ENCODE results near the gene NUP210L.
"Not testable (repeated sequence)": the region's sequence is repeated elsewhere in the genome, so short reads cannot be mapped to it uniquely, and the experiment has no call there.

NUP210L gene

GRCh38 chr1:154094411-154094810 lies 60.5 kb downstream of the NUP210L start:
- no peak for DNase-seq

- no peak for DNase-seq
Observed at GRCh38 chr1:154093699-154094098, 61.2 kb downstream of the NUP210L start.

GRCh38 chr1:154091706-154092105 lies 63.2 kb downstream of the NUP210L start:
- DNase-seq, result no peak

- DNase-seq, result no peak
Observed at GRCh38 chr1:154087574-154087973, 67.3 kb downstream of the NUP210L start.

- DNase-seq, result not testable (repeated sequence)
Observed at GRCh38 chr1:154083057-154083456, 71.8 kb downstream of the NUP210L start.

GRCh38 chr1:154081386-154082126 lies 73.3 kb downstream of the NUP210L start:
- DNase-seq, result no peak

GRCh38 chr1:154076413-154076812 lies 78.5 kb downstream of the NUP210L start:
- no peak for DNase-seq

GRCh38 chr1:154075746-154076145 lies 79.1 kb downstream of the NUP210L start:
- DNase-seq, result no peak

GRCh38 chr1:154062309-154062708 lies 92.6 kb downstream of the NUP210L start:
- no peak for DNase-seq

- DNase-seq, result not testable (repeated sequence)
Observed at GRCh38 chr1:154047436-154047835, 107.4 kb downstream of the NUP210L start.

- DNase-seq, result not testable (repeated sequence)
Observed at GRCh38 chr1:154033697-154034096, 121.2 kb downstream of the NUP210L start.

- no peak for DNase-seq
Observed at GRCh38 chr1:154019940-154020339, 134.9 kb downstream of the NUP210L start.

GRCh38 chr1:154019269-154019668 lies 135.6 kb downstream of the NUP210L start:
- DNase-seq, result no peak

GRCh38 chr1:154014154-154014907 lies 140.5 kb downstream of the NUP210L start:
- no peak for DNase-seq

GRCh38 chr1:154012543-154012942 lies 142.3 kb downstream of the NUP210L start:
- not testable (repeated sequence) for DNase-seq

GRCh38 chr1:154012129-154012528 lies 142.7 kb downstream of the NUP210L start:
- DNase-seq, result no peak

GRCh38 chr1:154006136-154006535 lies 148.7 kb downstream of the NUP210L start:
- no peak for DNase-seq

- DNase-seq, result no peak
Observed at GRCh38 chr1:154000420-154000819, 154.5 kb downstream of the NUP210L start.

GRCh38 chr1:153996882-153997281 lies 158.0 kb downstream of the NUP210L start:
- not testable (repeated sequence) for DNase-seq

- no peak for DNase-seq
Observed at GRCh38 chr1:153995640-153996039, 159.2 kb downstream of the NUP210L start.

- no peak for DNase-seq
Observed at GRCh38 chr1:153995202-153995601, 159.7 kb downstream of the NUP210L start.

- no peak for DNase-seq
Observed at GRCh38 chr1:153991806-153992205, 163.1 kb downstream of the NUP210L start.

GRCh38 chr1:153991151-153991630 lies 163.7 kb downstream of the NUP210L start:
- DNase-seq, result no peak
